ENCODE measurements around the gene TRIO. TPM values are rescaled to one million over a fixed set of nuclear protein-coding genes. Genes with fewer than 3 reads are reported as not detected.

TRIO gene
- total and polyA plus RNA-seq, 10 of the 15 experiments (the other 5 are each of a cell fraction or from before 2014, with no cell fraction given), result 5.1 to 96.4 (median 44.6) TPM

- no peak for TF ChIP-seq CUX1 (IDR thresholded peaks at IDR 0.05; ENCODE audit: insufficient replicate concordance, low read depth, low read length)
Observed at GRCh38 chr5:14351086-14351661, 208.0 kb downstream of the TRIO start (continued).

DNA sequence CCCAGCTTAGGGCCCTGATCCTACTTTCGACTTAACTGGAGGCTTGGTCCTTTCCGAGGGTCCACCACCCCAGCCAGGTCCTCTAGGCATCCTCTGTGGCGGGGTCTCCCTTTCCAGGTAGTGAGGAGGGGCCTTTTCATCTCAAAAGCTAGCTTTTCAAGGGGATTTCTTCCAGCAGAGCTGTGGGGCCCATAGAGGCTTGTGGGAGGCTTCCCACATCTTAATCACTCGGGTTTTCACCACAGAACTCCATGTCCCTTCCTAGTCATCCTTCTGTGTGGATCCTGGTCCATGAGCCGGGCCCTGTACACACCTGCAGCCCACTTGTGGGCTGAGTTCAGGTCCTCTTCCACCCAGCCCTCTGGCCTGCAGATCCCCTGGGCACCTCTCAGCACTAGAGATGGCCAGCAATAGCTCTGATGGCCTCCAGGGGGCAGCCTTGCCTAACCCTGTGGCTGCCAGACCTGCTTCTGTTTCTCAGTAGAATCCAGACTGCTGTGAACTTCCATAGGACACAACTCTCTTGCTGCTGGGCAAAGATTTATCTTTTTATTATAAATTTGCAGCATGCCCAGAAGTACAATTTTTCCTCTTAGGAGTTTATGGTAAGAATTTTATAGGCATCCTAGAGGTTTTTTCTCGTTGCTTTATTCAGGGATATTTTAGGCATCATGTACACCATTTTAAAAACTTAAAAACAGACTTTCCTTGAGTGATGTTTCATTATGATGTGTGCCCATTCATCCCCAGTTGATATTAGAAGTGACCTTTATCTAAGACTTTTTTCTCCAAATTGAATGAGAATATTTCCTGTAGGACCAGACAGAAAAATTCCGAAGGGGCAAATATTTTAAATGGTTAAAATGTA lies 208.9 kb downstream of the TRIO start:
- peaks cover 2 to 6% of the 10 kb centered on the region in 2 experiments; a peak in 1 of 4 replicates for H3K36me3 ChIP-seq (ENCODE audit: control insufficient read depth in 2 of 2, insufficient read depth in 2 of 2, low read length in 1 of 2)
- 42% methylated on average over 7 of the region's 7 CpGs for WGBS (ENCODE audit: insufficient coverage, insufficient replicate concordance, low lambda C conversion rate, missing lambda C conversion rate)
- CTCF ChIA-PET, result interaction anchor here (0.6 to 3.3 kb wide), 40 partner anchors 8 to 368 kb away, joined by 3 to 46 read pairs (median 4); no protein-coding TSS in a partner anchor
- ATAC-seq (peak; percentile 98), DNase-seq (ENCODE audit: low read depth, low spot score) (no peak), FAIRE-seq (peak; percentile 73)
- peak overlapping the region; percentile 11; the same call in 1 of the 2 replicates for H3K27ac ChIP-seq (ENCODE audit: control insufficient read depth, insufficient read depth)
- no peaks in the 10 kb centered on the region; the same call in 1 of the 2 replicates for H3K79me2 ChIP-seq (ENCODE audit: control insufficient read depth, insufficient read depth, low read length)
- no peak overlapping the region for H3K4me2 ChIP-seq (ENCODE audit: control insufficient read depth, insufficient read depth)
- no peak overlapping the region for H3K9ac ChIP-seq (ENCODE audit: control insufficient read depth, insufficient read depth, low read length)
- BruUV-seq (replicated peaks), result no TSS peak
- RAD21 ChIA-PET (ENCODE audit: unreplicated experiment), result interaction anchor here (0.6 to 1.4 kb wide), 9 partner anchors 9 to 357 kb away, joined by 3 to 22 read pairs (median 4); no protein-coding TSS in a partner anchor
- POLR2A ChIA-PET, result no interaction called here
- H4K20me1 ChIP-seq (ENCODE audit: control insufficient read depth, insufficient read depth), result no peaks in the 10 kb centered on the region
- H3K4me3 ChIP-seq, result no peak overlapping the region
- in situ Hi-C loops (cut with MboI) (loop anchor here (5.0 to 25.0 kb wide), 3 partner anchors 295 to 660 kb away; no protein-coding TSS in a partner anchor), intact Hi-C loops (cut with micrococcal nuclease; ENCODE audit: unreplicated experiment) (loop anchor here (1.0 to 5.0 kb wide), 2 partner anchors 296 to 365 kb away; no protein-coding TSS in a partner anchor)
- H3K27me3 ChIP-seq (replicated peaks in 1 of 2; ENCODE audit: control insufficient read depth in 2 of 2, insufficient read depth in 2 of 2, low read length in 1 of 2), result no peaks in the 10 kb centered on the region
- SMC1A ChIA-PET (ENCODE audit: uncharacterized antibody, unreplicated experiment), result interaction anchor here (0.7 to 1.7 kb wide), 13 partner anchors 10 to 361 kb away, joined by 3 to 23 read pairs (median 3); no protein-coding TSS in a partner anchor
- peaks cover 7% of the 10 kb centered on the region; the same call in 1 of the 2 replicates for H3K4me1 ChIP-seq (ENCODE audit: control insufficient read depth, insufficient read depth, low read length)
- no peaks in the 10 kb centered on the region for H3K9me3 ChIP-seq (replicated peaks; ENCODE audit: control insufficient read depth, insufficient read depth, low read length)
- H2AFZ ChIP-seq (ENCODE audit: control insufficient read depth, low read depth, low read length), result no peak overlapping the region
- no peak for TF ChIP-seq SMAD5 (IDR thresholded peaks at IDR 0.05; ENCODE audit: low read depth)
- no peak for TF ChIP-seq SIX5 (IDR thresholded peaks at IDR 0.05; ENCODE audit: low read depth, low read length, severe bottlenecking)
- no peak for TF ChIP-seq ATF7 (IDR thresholded peaks at IDR 0.05; ENCODE audit: low read depth)
- TF ChIP-seq, protein P1, sequence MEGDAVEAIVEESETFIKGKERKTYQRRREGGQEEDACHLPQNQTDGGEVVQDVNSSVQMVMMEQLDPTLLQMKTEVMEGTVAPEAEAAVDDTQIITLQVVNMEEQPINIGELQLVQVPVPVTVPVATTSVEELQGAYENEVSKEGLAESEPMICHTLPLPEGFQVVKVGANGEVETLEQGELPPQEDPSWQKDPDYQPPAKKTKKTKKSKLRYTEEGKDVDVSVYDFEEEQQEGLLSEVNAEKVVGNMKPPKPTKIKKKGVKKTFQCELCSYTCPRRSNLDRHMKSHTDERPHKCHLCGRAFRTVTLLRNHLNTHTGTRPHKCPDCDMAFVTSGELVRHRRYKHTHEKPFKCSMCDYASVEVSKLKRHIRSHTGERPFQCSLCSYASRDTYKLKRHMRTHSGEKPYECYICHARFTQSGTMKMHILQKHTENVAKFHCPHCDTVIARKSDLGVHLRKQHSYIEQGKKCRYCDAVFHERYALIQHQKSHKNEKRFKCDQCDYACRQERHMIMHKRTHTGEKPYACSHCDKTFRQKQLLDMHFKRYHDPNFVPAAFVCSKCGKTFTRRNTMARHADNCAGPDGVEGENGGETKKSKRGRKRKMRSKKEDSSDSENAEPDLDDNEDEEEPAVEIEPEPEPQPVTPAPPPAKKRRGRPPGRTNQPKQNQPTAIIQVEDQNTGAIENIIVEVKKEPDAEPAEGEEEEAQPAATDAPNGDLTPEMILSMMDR (IDR thresholded peaks at IDR 0.05 in 2 of 3, conservative IDR thresholded peaks at IDR 0.05 in 1 of 3; ENCODE audit: control insufficient read depth in 2 of 3, extremely low read depth in 1 of 3, insufficient read depth in 1 of 3, low read depth in 3 of 3, low read length in 3 of 3), result peak; percentile 89 to 98 (median 96)
- no peak for TF ChIP-seq TAF1 (IDR thresholded peaks at IDR 0.05; ENCODE audit: borderline replicate concordance, low read depth, low read length)
- TF ChIP-seq, protein P2, sequence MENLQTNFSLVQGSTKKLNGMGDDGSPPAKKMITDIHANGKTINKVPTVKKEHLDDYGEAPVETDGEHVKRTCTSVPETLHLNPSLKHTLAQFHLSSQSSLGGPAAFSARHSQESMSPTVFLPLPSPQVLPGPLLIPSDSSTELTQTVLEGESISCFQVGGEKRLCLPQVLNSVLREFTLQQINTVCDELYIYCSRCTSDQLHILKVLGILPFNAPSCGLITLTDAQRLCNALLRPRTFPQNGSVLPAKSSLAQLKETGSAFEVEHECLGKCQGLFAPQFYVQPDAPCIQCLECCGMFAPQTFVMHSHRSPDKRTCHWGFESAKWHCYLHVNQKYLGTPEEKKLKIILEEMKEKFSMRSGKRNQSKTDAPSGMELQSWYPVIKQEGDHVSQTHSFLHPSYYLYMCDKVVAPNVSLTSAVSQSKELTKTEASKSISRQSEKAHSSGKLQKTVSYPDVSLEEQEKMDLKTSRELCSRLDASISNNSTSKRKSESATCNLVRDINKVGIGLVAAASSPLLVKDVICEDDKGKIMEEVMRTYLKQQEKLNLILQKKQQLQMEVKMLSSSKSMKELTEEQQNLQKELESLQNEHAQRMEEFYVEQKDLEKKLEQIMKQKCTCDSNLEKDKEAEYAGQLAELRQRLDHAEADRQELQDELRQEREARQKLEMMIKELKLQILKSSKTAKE (IDR thresholded peaks at IDR 0.05; ENCODE audit: low read depth, poor library complexity, severe bottlenecking), result no peak
- TF ChIP-seq WRNIP1 (IDR thresholded peaks at IDR 0.05; ENCODE audit: borderline replicate concordance, low read depth, low read length), result no peak
